ENCODE measurements around the gene SLC25A22. TPM values are rescaled to one million over a fixed set of nuclear protein-coding genes. Genes with fewer than 3 reads are reported as not detected.

The SLC25A22 gene
- total and polyA plus RNA-seq, 9 of the 15 experiments (the other 6 are each of a cell fraction or from before 2014, with no cell fraction given), result 0.41 to 55.4 (median 11.4) TPM

- TF ChIP-seq CUX1 (CRISPR knock-in tag; IDR thresholded peaks at IDR 0.05), result no peak
- no peak for TF ChIP-seq MITF (IDR thresholded peaks at IDR 0.05)
- TF ChIP-seq ZNF589 (CRISPR knock-in tag; IDR thresholded peaks at IDR 0.05; ENCODE audit: low read depth), result no peak
- no peak for TF ChIP-seq OTX1 (CRISPR knock-in tag; IDR thresholded peaks at IDR 0.05)
- TF ChIP-seq USF1 (CRISPR knock-in tag; IDR thresholded peaks at IDR 0.05), result peak; percentile 77
- TF ChIP-seq, protein P1, sequence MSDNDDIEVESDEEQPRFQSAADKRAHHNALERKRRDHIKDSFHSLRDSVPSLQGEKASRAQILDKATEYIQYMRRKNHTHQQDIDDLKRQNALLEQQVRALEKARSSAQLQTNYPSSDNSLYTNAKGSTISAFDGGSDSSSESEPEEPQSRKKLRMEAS (CRISPR knock-in tag; IDR thresholded peaks at IDR 0.05), result peak; percentile 95
- TF ChIP-seq, protein P2, sequence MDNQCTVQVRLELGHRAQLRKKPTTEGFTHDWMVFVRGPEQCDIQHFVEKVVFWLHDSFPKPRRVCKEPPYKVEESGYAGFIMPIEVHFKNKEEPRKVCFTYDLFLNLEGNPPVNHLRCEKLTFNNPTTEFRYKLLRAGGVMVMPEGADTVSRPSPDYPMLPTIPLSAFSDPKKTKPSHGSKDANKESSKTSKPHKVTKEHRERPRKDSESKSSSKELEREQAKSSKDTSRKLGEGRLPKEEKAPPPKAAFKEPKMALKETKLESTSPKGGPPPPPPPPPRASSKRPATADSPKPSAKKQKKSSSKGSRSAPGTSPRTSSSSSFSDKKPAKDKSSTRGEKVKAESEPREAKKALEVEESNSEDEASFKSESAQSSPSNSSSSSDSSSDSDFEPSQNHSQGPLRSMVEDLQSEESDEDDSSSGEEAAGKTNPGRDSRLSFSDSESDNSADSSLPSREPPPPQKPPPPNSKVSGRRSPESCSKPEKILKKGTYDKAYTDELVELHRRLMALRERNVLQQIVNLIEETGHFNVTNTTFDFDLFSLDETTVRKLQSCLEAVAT (IDR thresholded peaks at IDR 0.05), result no peak
- TF ChIP-seq SUPT5H (IDR thresholded peaks at IDR 0.05), result peak; percentile 66
- TF ChIP-seq RBM25 (IDR thresholded peaks at IDR 0.05; ENCODE audit: low read depth, low read length, severe bottlenecking), result no peak
- TF ChIP-seq, protein P3, sequence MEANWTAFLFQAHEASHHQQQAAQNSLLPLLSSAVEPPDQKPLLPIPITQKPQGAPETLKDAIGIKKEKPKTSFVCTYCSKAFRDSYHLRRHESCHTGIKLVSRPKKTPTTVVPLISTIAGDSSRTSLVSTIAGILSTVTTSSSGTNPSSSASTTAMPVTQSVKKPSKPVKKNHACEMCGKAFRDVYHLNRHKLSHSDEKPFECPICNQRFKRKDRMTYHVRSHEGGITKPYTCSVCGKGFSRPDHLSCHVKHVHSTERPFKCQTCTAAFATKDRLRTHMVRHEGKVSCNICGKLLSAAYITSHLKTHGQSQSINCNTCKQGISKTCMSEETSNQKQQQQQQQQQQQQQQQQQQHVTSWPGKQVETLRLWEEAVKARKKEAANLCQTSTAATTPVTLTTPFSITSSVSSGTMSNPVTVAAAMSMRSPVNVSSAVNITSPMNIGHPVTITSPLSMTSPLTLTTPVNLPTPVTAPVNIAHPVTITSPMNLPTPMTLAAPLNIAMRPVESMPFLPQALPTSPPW (CRISPR knock-in tag; IDR thresholded peaks at IDR 0.05), result peak; percentile 56
- no peak for TF ChIP-seq FOXJ3 (CRISPR knock-in tag; IDR thresholded peaks at IDR 0.05)
- TF ChIP-seq HNRNPLL (IDR thresholded peaks at IDR 0.05; ENCODE audit: low read depth, low read length, poor library complexity, severe bottlenecking), result no peak
- no peak for TF ChIP-seq ZNF143 (CRISPR knock-in tag; IDR thresholded peaks at IDR 0.05)
Measured at GRCh38 chr11:838441-839279, 40.6 kb upstream of the SLC25A22 start (continued).

All from K562 (cell line).